HEK293T (cell line): ENCODE data around the gene CD320.
"Not testable (repeated sequence)": the region's sequence is repeated elsewhere in the genome, so short reads cannot be mapped to it uniquely, and the experiment has no call there.

Experiments
- CTCF ChIA-PET: fragments of 350-600 bp; formaldehyde crosslinking; extraction: SDS; loops from one replicate; lab custom pipeline; 2021; ENCODE audit warnings: antibody characterized with exemption, inconsistent platforms; lab: Yijun Ruan, JAX
- POLR2A ChIA-PET: fragments of 350-600 bp; formaldehyde crosslinking; extraction: SDS; loops from one replicate; lab custom pipeline; 2020; ENCODE audit warnings: antibody characterized with exemption, inconsistent platforms; lab: Yijun Ruan, JAX
- DNase-seq: peaks from one replicate; pipeline ENCODE4 v3.0.0; 2012; ENCODE audit warnings: mixed read lengths; ENCODE audit errors: extremely low spot score
- BHLHE40 ChIP-seq: fragments of 450-650 bp; IDR thresholded peaks from 2 replicates; pipeline ENCODE4 v1.6.1; 2016; ENCODE audit warnings: mild to moderate bottlenecking, moderate library complexity, borderline replicate concordance
- CTBP1 ChIP-seq: fragments of 450-650 bp; IDR thresholded peaks from 2 replicates; pipeline ENCODE4 v1.6.1; 2016; ENCODE audit warnings: borderline replicate concordance
- ELF4 ChIP-seq: fragments of 450-650 bp; IDR thresholded peaks from 2 replicates; pipeline ENCODE4 v1.6.1; 2017; ENCODE audit warnings: antibody characterized with exemption
- FOXK2 ChIP-seq: fragments of 450-650 bp; IDR thresholded peaks from 2 replicates; pipeline ENCODE4 v1.6.1; 2016; ENCODE audit warnings: mild to moderate bottlenecking
- FOXM1 ChIP-seq: fragments of 450-650 bp; IDR thresholded peaks from 2 replicates; pipeline ENCODE4 v1.6.1; 2017; ENCODE audit warnings: mild to moderate bottlenecking, borderline replicate concordance
- HDGF ChIP-seq: fragments of 450-650 bp; IDR thresholded peaks from 2 replicates; pipeline ENCODE4 v1.6.1; 2017; ENCODE audit warnings: antibody characterized with exemption, borderline replicate concordance
- L3MBTL2 ChIP-seq: fragments of 450-650 bp; conservative IDR thresholded peaks from 2 replicates; pipeline ENCODE4 v1.6.1; 2016; ENCODE audit warnings: mild to moderate bottlenecking
- NFRKB ChIP-seq: fragments of 450-650 bp; IDR thresholded peaks from 2 replicates; pipeline ENCODE4 v1.6.1; 2016; ENCODE audit warnings: mild to moderate bottlenecking, moderate library complexity
- SP1 ChIP-seq: fragments of 450-650 bp; IDR thresholded peaks from 2 replicates; pipeline ENCODE4 v1.6.1; 2017
- SUZ12 ChIP-seq: fragments of 450-650 bp; IDR thresholded peaks from 2 replicates; pipeline ENCODE4 v1.6.1; 2016; ENCODE audit warnings: mild to moderate bottlenecking
- ZNF384 ChIP-seq: fragments of 450-650 bp; IDR thresholded peaks from 2 replicates; pipeline ENCODE4 v1.6.1; 2016
- TF ChIP-seq, protein P1 (sequence below): fragments of 450-650 bp; IDR thresholded peaks from 2 replicates; pipeline ENCODE4 v1.6.1; 2016

CD320 gene

DNA sequence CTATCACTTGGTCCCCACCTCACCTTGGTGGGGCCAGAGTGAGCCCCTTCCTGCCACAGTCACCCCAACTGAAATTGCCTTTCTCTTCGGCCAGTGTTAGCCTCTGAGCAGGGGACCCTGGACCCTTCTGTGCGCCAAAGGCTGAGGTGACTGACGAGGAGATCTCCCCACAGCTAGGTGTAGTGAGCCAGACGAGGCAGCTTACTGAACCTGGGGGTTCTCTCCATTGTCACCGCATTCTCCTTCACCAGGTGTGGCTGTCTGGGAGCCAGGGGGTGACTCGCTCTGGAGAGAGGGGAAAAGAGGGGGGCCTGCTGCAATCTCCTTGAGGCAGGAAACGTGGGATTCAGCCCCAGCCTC is 14.5 kb upstream of the CD320 start:
- ChIA-PET CTCF (interaction anchor here (0.5 kb wide), 1 partner anchor 25 kb away, joined by 3 read pairs; no protein-coding TSS in a partner anchor), POLR2A (interaction anchor here (1.6 to 4.2 kb wide), 3 partner anchors 13 to 29 kb away, joined by 4 to 30 read pairs (median 9); no protein-coding TSS in a partner anchor)
- DNase-seq: no peak
- no peak for TF ChIP-seq FOXM1
- TF ChIP-seq, protein P1, sequence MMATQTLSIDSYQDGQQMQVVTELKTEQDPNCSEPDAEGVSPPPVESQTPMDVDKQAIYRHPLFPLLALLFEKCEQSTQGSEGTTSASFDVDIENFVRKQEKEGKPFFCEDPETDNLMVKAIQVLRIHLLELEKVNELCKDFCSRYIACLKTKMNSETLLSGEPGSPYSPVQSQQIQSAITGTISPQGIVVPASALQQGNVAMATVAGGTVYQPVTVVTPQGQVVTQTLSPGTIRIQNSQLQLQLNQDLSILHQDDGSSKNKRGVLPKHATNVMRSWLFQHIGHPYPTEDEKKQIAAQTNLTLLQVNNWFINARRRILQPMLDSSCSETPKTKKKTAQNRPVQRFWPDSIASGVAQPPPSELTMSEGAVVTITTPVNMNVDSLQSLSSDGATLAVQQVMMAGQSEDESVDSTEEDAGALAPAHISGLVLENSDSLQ: no peak

DNA sequence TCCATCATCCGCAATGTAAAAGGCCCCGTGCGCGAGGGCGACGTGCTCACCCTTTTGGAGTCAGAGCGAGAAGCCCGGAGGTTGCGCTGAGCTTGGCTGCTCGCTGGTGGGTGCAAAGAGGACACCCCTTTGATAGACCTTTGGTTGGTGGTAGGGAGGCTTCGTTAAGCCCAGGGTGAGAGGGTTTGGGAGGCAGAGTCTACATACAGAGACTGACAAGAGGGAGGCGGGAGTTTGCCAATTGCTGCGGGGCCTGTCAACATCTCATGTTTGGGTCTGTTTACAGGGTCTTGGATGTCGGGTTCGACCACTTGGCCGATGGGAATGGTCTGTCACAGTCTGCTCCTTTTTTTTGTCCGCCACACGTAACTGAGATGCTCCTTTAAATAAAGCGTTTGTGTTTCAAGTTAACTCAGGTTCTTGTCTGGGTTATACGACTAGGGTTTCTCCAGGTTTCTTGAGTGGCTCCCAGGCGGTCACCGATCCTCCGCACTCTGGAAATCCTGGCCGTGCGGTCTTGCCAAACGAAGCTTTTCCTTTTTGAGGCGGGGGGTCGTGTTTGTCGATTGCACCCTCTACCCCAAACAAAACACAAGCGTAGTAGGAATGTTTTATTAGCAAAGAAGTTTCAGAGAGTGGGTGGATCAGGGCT is 14.0 kb upstream of the CD320 start:
- DNase-seq: no peak
- ChIA-PET CTCF (no interaction called here), POLR2A (interaction anchor here (1.0 to 4.2 kb wide), 7 partner anchors 12 to 378 kb away, joined by 3 to 30 read pairs (median 4); partner anchors contain the start of gene TIMM44)
- TF ChIP-seq ELF4 (no peak), NFRKB (no peak), FOXM1 (no peak), HDGF (no peak), FOXK2 (no peak), SUZ12 (no peak)
- TF ChIP-seq, protein P1: no peak

DNA sequence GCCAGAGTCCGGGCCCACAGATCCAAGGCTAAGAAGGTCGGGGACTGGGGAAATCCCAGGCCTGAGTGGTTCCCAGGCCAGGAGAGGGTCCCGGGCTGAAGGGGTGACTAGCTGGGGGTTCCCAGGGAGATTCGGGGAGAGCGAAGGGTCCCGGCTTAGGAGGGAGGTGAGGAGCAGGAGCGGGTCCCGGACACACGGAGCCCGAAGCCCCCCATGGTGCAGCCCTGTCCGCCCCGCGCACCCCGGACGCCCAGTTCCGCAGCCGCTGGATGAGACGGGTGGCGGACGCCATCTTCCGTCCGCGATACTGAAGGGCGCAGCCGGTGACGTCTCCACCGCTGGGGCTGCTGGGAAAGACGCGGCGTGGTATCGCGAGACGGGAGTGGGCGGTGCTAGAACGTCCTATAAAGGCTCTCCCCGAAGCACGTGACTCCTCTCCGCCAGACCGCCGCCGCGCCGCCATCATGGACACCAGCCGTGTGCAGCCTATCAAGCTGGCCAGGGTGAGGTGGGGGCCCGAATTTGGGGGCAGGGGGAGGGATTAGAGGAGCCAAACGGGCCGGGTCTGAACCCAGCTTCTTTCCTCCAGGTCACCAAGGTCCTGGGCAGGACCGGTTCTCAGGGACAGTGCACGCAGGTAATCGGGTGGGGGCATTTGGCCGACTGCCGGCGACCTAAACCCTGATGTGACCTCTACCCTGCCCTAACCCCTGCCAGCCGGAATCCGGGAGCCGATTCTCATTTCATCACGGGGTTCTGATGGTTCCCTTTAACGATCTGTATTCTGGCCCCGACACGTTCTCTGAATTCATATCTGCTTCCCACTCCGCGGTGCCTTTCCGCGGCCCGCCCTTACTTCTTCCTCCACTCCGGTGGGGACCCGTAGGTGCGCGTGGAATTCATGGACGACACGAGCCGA is 13.2 kb upstream of the CD320 start, which contains the start of the genes NDUFA7 and RPS28:
TSS of gene NDUFA7 (minus strand) at position 309 of the 919 bp plus-strand sequence. CDS start at position 292, 17 bp downstream.
TSS of gene RPS28 (plus strand) at position 430 of the 919 bp plus-strand sequence. CDS start at position 465, 35 bp downstream.
- CTCF ChIA-PET: no interaction called here
- POLR2A ChIA-PET: interaction anchor here (1.0 to 4.2 kb wide), 7 partner anchors 11 to 377 kb away, joined by 3 to 30 read pairs (median 4); partner anchors contain the start of gene TIMM44

DNA sequence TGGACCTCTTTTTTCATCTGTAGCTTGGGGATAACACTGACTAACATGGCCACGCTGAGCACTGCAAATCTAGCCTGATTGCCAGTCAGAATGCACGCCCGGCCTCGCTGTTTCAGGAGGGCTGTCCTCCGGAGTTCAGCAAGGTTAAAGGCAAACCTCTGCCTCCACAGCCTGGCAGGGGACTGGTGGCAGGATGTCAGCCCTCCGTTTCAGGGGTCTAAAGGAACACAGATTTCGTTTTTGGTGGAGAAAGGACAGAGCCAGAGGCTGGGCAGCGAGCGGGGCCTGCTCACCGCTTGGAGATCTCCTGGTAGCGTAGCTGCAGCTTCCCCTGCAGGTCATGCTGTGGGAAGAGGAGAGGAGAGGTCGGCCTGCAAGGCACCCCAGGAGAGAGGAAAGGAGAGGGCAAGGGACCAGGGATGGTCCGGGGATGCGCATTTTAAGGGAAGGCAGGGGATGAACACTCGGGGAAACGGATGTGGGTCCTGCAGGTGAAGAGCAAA is 12.5 kb upstream of the CD320 start:
- no peak for DNase-seq
- POLR2A ChIA-PET: interaction anchor here (0.5 to 4.2 kb wide), 7 partner anchors 14 to 377 kb away, joined by 3 to 30 read pairs (median 4); partner anchors contain the start of gene TIMM44
- CTCF ChIA-PET: no interaction called here
- TF ChIP-seq, protein P1: no peak
- TF ChIP-seq ELF4 (no peak), SP1 (no peak)

More for the DNA sequence above, 13.2 kb upstream of the CD320 start, which contains the start of the genes NDUFA7 and RPS28:
- peak; percentile 97 for DNase-seq
- TF ChIP-seq CTBP1 (no peak), ELF4 (peak; percentile 77), NFRKB (peak; percentile 64; the same call in 1 of the 2 replicates), L3MBTL2 (peak; percentile 3; the same call in 1 of the 2 replicates)
- TF ChIP-seq, protein P1: no peak

DNA sequence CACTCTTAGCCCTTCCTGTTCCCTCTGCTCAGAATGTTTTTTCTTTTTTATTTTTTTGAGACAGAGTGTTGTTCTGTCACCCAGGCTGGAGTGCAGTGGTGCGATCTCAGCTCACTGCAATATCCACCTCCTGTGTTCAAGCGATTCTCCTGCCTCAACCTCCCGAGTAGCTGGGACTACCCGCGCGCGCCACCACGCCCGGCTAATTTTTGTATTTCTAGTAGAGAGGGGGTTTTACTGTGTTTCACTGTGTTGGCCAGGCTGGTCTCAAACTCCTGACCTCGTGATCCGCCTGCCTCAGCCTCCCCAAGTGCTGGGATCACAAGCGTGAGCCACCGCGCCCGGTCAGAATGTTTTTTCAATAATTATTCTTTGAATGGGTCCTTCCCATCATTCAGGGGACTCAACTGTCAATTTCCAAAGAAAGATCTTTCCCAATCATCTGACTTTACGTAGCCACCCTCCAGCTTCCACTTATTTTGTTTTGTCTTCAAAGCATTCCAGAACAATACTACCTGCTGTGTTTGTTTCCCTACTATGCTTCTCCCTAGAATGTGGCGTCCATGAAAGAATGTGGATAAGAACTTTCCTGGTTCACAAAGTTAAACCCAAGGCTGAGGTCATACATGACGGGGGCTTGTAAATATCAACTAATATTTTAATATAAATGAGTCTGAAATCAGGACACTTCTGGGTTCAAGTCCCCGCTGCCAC is 11.8 kb upstream of the CD320 start:
- ChIA-PET POLR2A (interaction anchor here (0.5 to 4.2 kb wide), 4 partner anchors 15 to 242 kb away, joined by 3 to 30 read pairs (median 6); no protein-coding TSS in a partner anchor), CTCF (no interaction called here)
- DNase-seq: no peak
- TF ChIP-seq HDGF: no peak
- TF ChIP-seq BHLHE40: no peak
- no peak for TF ChIP-seq L3MBTL2

DNA sequence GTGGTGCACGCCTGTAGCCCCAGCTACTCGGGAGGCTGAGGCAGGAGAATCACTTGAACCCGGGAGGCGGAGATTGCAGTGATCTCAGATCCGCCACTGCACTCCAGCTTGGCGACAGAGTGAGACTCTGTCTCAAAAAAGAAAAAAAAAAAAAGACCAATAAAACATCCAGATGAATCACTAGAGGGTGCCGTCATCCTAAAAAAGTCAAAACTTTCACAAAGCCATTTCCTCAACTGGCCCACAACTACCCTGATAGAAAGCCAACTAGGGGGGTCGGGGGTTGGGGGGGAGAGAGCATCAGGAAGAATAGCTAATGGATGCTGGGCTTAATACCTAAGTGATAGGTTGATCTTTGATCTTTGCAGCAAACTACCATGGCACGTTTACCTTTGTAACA is 10.7 kb upstream of the CD320 start:
- peak; percentile 75 for TF ChIP-seq ZNF384
- CTCF ChIA-PET, POLR2A ChIA-PET, DNase-seq: not testable (repeated sequence)
